Germinal center (tissue), 1 donor: ENCODE results near the gene MDFIC2.

Source experiments
- DNase-seq: peaks from one replicate; pipeline ENCODE4 v3.0.0; 2012; ENCODE audit warnings: mixed read lengths, low spot score

Gene MDFIC2

GRCh38 chr3:70179111-70179510, 133.3 kb downstream of the MDFIC2 start:
- peak; percentile 3 for DNase-seq

GRCh38 chr3:70177881-70178645, 134.4 kb downstream of the MDFIC2 start:
- no peak for DNase-seq

- no peak for DNase-seq
These were observed 136.2 kb downstream of the MDFIC2 start for GRCh38 chr3:70176224-70176623.

- DNase-seq: no peak
These were observed 155.6 kb downstream of the MDFIC2 start for GRCh38 chr3:70156808-70157207.

- no peak for DNase-seq
These were observed 161.8 kb downstream of the MDFIC2 start for GRCh38 chr3:70150599-70150998.

- no peak for DNase-seq
These were observed 162.6 kb downstream of the MDFIC2 start for GRCh38 chr3:70149714-70150400.
